HepG2 (cell line): ENCODE results near the gene CFAP69. TPM values are rescaled to one million over a fixed set of nuclear protein-coding genes. Genes with fewer than 3 reads are reported as not detected.
A peak's percentile ranks its signal among the peaks of the same experiment; 100 is the strongest.

Source experiments
- ATAC-seq: fragments of 200-7000 bp; cut with Tn5 transposase; 3 replicates; pipeline ENCODE4 v1.9.1; 2020; ENCODE audit warnings: mild to moderate bottlenecking, moderate library complexity
- BruUV-seq: library from RNA; stranded (reverse); fragments of 400-500 nt; replicated peaks from 2 replicates; lab custom pipeline; 2021; lab: Mats Ljungman, UMichigan
- CTCF ChIA-PET: fragments of 300-600 bp; formaldehyde crosslinking; extraction: SDS; loops from one replicate; lab custom pipeline; 2021; ENCODE audit warnings: low total read pairs, inconsistent platforms, low intra/inter-chr PET ratio; lab: Yijun Ruan, JAX
- POLR2A ChIA-PET: fragments of 350-600 bp; sonication (Branson Sonifier 250); formaldehyde crosslinking; loops from one replicate; lab custom pipeline; 2020; ENCODE audit warnings: antibody characterized with exemption, inconsistent platforms; lab: Yijun Ruan, JAX
- DNase-seq: peaks from one replicate; pipeline ENCODE4 v3.0.0-alpha.2; 2015; ENCODE audit warnings: low spot score
- FAIRE-seq: peaks from 3 replicates; lab custom pipeline; 2011; peaks lifted over from hg19 to GRCh38; lab: Jason Lieb, UNC
- H2AFZ ChIP-seq: one replicate; pipeline ENCODE4 v1.6.1; 2011; ENCODE audit warnings: low read length, inconsistent platforms
- H3K27ac ChIP-seq: fragments of 300-600 bp; 3 replicates; pipeline ENCODE4 v1.8.0; 2011; ENCODE audit warnings: mixed run types, mild to moderate bottlenecking, mixed read lengths, low read length, inconsistent platforms; ENCODE audit not compliant: insufficient read depth; ENCODE audit errors: extremely low read length
- H3K27me3 ChIP-seq, 2 experiments: fragments of 200-600 bp in 1 of 2; 2 replicates in 1 of 2; 3 replicates in 1 of 2; pipeline versions ENCODE4 v1.6.0 to v1.8.0; 2011; ENCODE audit warnings: low read length in 2 of 2, mild to moderate bottlenecking in 2 of 2, moderate library complexity in 2 of 2, inconsistent platforms in 1 of 2; ENCODE audit not compliant: insufficient read depth in 2 of 2, control insufficient read depth in 1 of 2
- H3K36me3 ChIP-seq, 2 experiments: fragments of 200-600 bp in 1 of 2; replicated peaks in 1 of 2; 2 replicates in 1 of 2; 3 replicates in 1 of 2; pipeline versions ENCODE4 v1.5.1 to v1.8.0; 2011; ENCODE audit warnings: low read length in 2 of 2, inconsistent platforms in 1 of 2; ENCODE audit not compliant: insufficient read depth in 2 of 2, control insufficient read depth in 1 of 2
- H3K4me1 ChIP-seq: 2 replicates; pipeline ENCODE4 v1.5.1; 2012; ENCODE audit warnings: low read length, inconsistent platforms; ENCODE audit not compliant: insufficient read depth
- H3K4me2 ChIP-seq: 2 replicates; pipeline ENCODE4 v1.6.0; 2011; ENCODE audit warnings: low read depth, low read length, inconsistent platforms
- H3K4me3 ChIP-seq, 3 experiments: fragments of 200-600 bp in 1 of 3; sonication (generic), shearing (Covaris generic) in 1 of 3; replicated peaks in 1 of 3; 2 replicates each; pipeline ENCODE4 v1.5.1; 2011 to 2016; ENCODE audit warnings: low read length in 3 of 3, inconsistent platforms in 2 of 3, low read depth in 2 of 3, mild to moderate bottlenecking in 2 of 3, control low read depth in 1 of 3, mixed read lengths in 1 of 3; ENCODE audit not compliant: insufficient read depth in 1 of 3
- H3K79me2 ChIP-seq: one replicate; pipeline ENCODE4 v1.6.1; 2011; ENCODE audit warnings: low read length, inconsistent platforms; ENCODE audit not compliant: insufficient read depth
- H3K9ac ChIP-seq: 2 replicates; pipeline ENCODE4 v1.6.0; 2011; ENCODE audit warnings: mild to moderate bottlenecking, low read depth, low read length, inconsistent platforms; ENCODE audit not compliant: insufficient read depth
- H3K9me3 ChIP-seq: 2 replicates; pipeline ENCODE4 v1.5.1; 2012; ENCODE audit warnings: mild to moderate bottlenecking, low read length
- H4K20me1 ChIP-seq: 2 replicates; pipeline ENCODE4 v1.6.0; 2011; ENCODE audit warnings: inconsistent platforms, mild to moderate bottlenecking, low read length, moderate library complexity; ENCODE audit not compliant: insufficient read depth
- BHLHE40 ChIP-seq: IDR thresholded peaks from 2 replicates; pipeline ENCODE4 v1.6.1; 2011; ENCODE audit warnings: low read length, improper control_type of control experiment
- CCAR2 ChIP-seq: fragments of 200-400 bp; formaldehyde crosslinking; optimal IDR thresholded peaks from 2 replicates; pipeline ENCODE3; 2018; ENCODE audit warnings: low read depth, mild to moderate bottlenecking, low read length, moderate library complexity
- CHD2 ChIP-seq: IDR thresholded peaks from 2 replicates; pipeline ENCODE4 v1.6.1; 2011; ENCODE audit warnings: low read depth, low read length, improper control_type of control experiment
- HMG20B ChIP-seq: conservative IDR thresholded peaks from 2 replicates; pipeline ENCODE4 v1.6.1; 2016; ENCODE audit warnings: missing genetic modification reagents, missing compliant biosample characterization
- ISL2 ChIP-seq: sonication (generic); formaldehyde crosslinking; IDR thresholded peaks from 2 replicates; pipeline ENCODE4 v1.5.0; 2020; ENCODE audit warnings: missing genetic modification reagents
- NONO ChIP-seq, 2 experiments: fragments of 450-650 bp in 1 of 2; sonication (generic) in 1 of 2; formaldehyde crosslinking in 1 of 2; IDR thresholded peaks in 1 of 2; conservative IDR thresholded peaks in 1 of 2; 2 replicates each; pipeline versions ENCODE4 v1.6.1 to v1.8.0; 2017 to 2022; ENCODE audit warnings: mild to moderate bottlenecking in 1 of 2, missing genetic modification reagents in 1 of 2, moderate library complexity in 1 of 2
- PCBP1 ChIP-seq: fragments of 200-400 bp; formaldehyde crosslinking; IDR thresholded peaks from 2 replicates; pipeline ENCODE4 v1.6.1; 2017; ENCODE audit warnings: mild to moderate bottlenecking, low read depth, low read length, borderline replicate concordance
- SCMH1 ChIP-seq: sonication (generic); formaldehyde crosslinking; IDR thresholded peaks from 2 replicates; pipeline ENCODE4 v1.9.0; 2021; ENCODE audit warnings: missing genetic modification reagents, mild to moderate bottlenecking, borderline replicate concordance
- ZKSCAN1 ChIP-seq: fragments of 150-350 bp; IDR thresholded peaks from 2 replicates; pipeline ENCODE4 v1.6.1; 2014; ENCODE audit warnings: low read length
- ZNF10 ChIP-seq: sonication (generic); formaldehyde crosslinking; IDR thresholded peaks from 2 replicates; pipeline ENCODE4 v1.4.0; 2020; ENCODE audit warnings: mild to moderate bottlenecking, low read depth, missing genetic modification reagents, borderline replicate concordance
- ZNF230 ChIP-seq: sonication (generic); formaldehyde crosslinking; IDR thresholded peaks from 2 replicates; pipeline ENCODE4 v1.4.0; 2020; ENCODE audit warnings: mild to moderate bottlenecking, missing genetic modification reagents
- ZNF430 ChIP-seq: sonication (generic); formaldehyde crosslinking; IDR thresholded peaks from 2 replicates; pipeline ENCODE4 v1.9.0; 2021; ENCODE audit warnings: mild to moderate bottlenecking, missing genetic modification reagents
- in situ Hi-C: cut with HindIII; loops from 2 replicates; pipeline ENCODE4 v1.10.0; 2017; ENCODE audit warnings: low pct_unique_long_range_greater_than_20kb; ENCODE audit not compliant: extremely low pct_ligation_motif_present
- intact Hi-C: fragments of 100-400 bp; cut with micrococcal nuclease; formaldehyde crosslinking; loops from one replicate; pipeline ENCODE4 v1.10.0; 2022; ENCODE audit not compliant: unreplicated experiment
- polyA plus RNA-seq, 8 experiments: library from polyadenylated mRNA; depleted of rRNA in 3 of 8; stranded (reverse) in 7 of 8; unstranded in 1 of 8; fragments of >200 nt; fragmentation: Illumina TruSeq in 4 of 8; extraction: Trizol in 4 of 8; gene quantifications; 2 replicates each; pipeline versions ENCODE4 v1.2.1 to v1.2.3, GENCODE V29; 2011 to 2016; ENCODE audit warnings: low read depth in 4 of 8, missing spikeins in 1 of 8, mixed read lengths in 1 of 8; ENCODE audit not compliant: insufficient read depth in 1 of 8
- total RNA-seq, 5 experiments: library from RNA; depleted of rRNA; stranded (reverse); fragments of >200 nt; fragmentation: Illumina TruSeq; extraction: Trizol; gene quantifications; 2 replicates each; pipeline ENCODE4 v1.2.3, GENCODE V29; 2016; ENCODE audit warnings: low read depth in 1 of 5
- TF ChIP-seq, protein P1 (sequence below): IDR thresholded peaks from 2 replicates; pipeline ENCODE4 v1.4.0; 2020; ENCODE audit warnings: mild to moderate bottlenecking, missing genetic modification reagents
- TF ChIP-seq, protein P2 (sequence below): sonication (generic); formaldehyde crosslinking; IDR thresholded peaks from 2 replicates; pipeline ENCODE4 v1.4.0; 2020; ENCODE audit warnings: missing genetic modification reagents, borderline replicate concordance
- TF ChIP-seq, protein P3 (sequence below), 2 experiments: fragments of 450-650 bp in 1 of 2; sonication (generic) in 1 of 2; formaldehyde crosslinking; IDR thresholded peaks; 2 replicates each; pipeline versions ENCODE4 v1.5.0 to v1.8.0; 2020 to 2022; ENCODE audit warnings: mild to moderate bottlenecking in 1 of 2, missing genetic modification reagents in 1 of 2

Gene CFAP69
- total and polyA plus RNA-seq, 2 of the 13 experiments (the other 11 are each of a cell fraction or from before 2014, with no cell fraction given) = 2.2 to 4.0 TPM

DNA sequence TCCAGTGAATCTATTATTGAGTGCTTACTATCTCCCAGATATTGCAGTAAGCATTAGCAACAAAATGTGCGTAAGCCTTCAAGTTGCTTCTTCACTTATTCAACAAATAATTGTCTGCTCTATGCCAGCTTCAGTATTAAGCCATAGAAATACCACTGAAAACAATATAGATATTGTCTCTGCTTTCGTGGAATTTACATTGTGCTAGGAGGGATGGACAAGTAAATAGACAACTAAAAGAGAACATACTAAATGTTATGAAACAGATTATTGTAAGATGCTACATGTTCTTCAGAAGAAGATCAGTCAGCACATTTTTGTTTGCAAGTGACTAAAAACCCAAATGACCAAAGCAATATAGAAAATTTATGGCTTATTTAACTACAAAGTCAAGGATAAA lies 27.3 kb downstream of the CFAP69 start (continued):
- TF ChIP-seq, protein P1, sequence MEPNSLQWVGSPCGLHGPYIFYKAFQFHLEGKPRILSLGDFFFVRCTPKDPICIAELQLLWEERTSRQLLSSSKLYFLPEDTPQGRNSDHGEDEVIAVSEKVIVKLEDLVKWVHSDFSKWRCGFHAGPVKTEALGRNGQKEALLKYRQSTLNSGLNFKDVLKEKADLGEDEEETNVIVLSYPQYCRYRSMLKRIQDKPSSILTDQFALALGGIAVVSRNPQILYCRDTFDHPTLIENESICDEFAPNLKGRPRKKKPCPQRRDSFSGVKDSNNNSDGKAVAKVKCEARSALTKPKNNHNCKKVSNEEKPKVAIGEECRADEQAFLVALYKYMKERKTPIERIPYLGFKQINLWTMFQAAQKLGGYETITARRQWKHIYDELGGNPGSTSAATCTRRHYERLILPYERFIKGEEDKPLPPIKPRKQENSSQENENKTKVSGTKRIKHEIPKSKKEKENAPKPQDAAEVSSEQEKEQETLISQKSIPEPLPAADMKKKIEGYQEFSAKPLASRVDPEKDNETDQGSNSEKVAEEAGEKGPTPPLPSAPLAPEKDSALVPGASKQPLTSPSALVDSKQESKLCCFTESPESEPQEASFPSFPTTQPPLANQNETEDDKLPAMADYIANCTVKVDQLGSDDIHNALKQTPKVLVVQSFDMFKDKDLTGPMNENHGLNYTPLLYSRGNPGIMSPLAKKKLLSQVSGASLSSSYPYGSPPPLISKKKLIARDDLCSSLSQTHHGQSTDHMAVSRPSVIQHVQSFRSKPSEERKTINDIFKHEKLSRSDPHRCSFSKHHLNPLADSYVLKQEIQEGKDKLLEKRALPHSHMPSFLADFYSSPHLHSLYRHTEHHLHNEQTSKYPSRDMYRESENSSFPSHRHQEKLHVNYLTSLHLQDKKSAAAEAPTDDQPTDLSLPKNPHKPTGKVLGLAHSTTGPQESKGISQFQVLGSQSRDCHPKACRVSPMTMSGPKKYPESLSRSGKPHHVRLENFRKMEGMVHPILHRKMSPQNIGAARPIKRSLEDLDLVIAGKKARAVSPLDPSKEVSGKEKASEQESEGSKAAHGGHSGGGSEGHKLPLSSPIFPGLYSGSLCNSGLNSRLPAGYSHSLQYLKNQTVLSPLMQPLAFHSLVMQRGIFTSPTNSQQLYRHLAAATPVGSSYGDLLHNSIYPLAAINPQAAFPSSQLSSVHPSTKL (CRISPR knock-in tag) = peak; percentile 30; the same call in 1 of the 2 replicates
- no peak for TF ChIP-seq HMG20B (CRISPR knock-in tag)

DNA sequence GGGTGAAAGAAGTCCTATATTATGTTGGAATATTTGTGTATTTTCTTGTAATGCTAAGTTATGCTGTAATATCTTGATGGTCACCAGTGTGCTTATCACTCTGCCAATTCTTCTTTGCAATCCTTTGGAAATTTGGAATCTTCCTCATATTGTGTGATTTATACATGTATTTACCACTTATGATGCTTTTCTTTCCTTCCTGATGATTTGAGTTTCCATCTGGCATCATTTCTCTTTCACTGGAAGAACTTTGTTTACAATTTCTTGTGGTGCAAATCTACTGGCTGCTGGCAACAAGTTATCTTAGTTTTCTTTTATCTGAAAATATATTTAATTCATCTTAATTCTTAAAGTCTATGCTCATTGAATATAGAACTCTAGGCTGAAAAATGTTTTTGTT lies 29.2 kb downstream of the CFAP69 start:
- FAIRE-seq (no peak), ATAC-seq (no peak), DNase-seq (no peak)
- Histone ChIP-seq H2AFZ (no peak overlapping the region), H3K4me2 (no peak overlapping the region), H3K9ac (no peak overlapping the region), H3K27ac (no peak overlapping the region), H3K9me3 (no peaks in the 10 kb centered on the region), H3K36me3 (no peaks in the 10 kb centered on the region), H3K27me3 (no peaks in the 10 kb centered on the region), H3K4me1 (peaks cover 60% of the 10 kb centered on the region), H4K20me1 (no peaks in the 10 kb centered on the region), H3K4me3 (no peak overlapping the region), H3K79me2 (no peaks in the 10 kb centered on the region)
- in situ Hi-C loops (no loop called here), intact Hi-C loops (no loop called here)
- BruUV-seq = no TSS peak
- ChIA-PET CTCF (no interaction called here), POLR2A (no interaction called here)
- TF ChIP-seq CHD2 = no peak
- no peak for TF ChIP-seq PCBP1
- TF ChIP-seq, protein P2, sequence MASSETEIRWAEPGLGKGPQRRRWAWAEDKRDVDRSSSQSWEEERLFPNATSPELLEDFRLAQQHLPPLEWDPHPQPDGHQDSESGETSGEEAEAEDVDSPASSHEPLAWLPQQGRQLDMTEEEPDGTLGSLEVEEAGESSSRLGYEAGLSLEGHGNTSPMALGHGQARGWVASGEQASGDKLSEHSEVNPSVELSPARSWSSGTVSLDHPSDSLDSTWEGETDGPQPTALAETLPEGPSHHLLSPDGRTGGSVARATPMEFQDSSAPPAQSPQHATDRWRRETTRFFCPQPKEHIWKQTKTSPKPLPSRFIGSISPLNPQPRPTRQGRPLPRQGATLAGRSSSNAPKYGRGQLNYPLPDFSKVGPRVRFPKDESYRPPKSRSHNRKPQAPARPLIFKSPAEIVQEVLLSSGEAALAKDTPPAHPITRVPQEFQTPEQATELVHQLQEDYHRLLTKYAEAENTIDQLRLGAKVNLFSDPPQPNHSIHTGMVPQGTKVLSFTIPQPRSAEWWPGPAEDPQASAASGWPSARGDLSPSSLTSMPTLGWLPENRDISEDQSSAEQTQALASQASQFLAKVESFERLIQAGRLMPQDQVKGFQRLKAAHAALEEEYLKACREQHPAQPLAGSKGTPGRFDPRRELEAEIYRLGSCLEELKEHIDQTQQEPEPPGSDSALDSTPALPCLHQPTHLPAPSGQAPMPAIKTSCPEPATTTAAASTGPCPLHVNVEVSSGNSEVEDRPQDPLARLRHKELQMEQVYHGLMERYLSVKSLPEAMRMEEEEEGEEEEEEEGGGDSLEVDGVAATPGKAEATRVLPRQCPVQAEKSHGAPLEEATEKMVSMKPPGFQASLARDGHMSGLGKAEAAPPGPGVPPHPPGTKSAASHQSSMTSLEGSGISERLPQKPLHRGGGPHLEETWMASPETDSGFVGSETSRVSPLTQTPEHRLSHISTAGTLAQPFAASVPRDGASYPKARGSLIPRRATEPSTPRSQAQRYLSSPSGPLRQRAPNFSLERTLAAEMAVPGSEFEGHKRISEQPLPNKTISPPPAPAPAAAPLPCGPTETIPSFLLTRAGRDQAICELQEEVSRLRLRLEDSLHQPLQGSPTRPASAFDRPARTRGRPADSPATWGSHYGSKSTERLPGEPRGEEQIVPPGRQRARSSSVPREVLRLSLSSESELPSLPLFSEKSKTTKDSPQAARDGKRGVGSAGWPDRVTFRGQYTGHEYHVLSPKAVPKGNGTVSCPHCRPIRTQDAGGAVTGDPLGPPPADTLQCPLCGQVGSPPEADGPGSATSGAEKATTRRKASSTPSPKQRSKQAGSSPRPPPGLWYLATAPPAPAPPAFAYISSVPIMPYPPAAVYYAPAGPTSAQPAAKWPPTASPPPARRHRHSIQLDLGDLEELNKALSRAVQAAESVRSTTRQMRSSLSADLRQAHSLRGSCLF (CRISPR knock-in tag) = no peak
- TF ChIP-seq ZNF10 (CRISPR knock-in tag) = no peak
- TF ChIP-seq ZKSCAN1 = no peak
- no peak for TF ChIP-seq ZNF230
- no peak for TF ChIP-seq BHLHE40
- no peak for TF ChIP-seq ZNF430 (CRISPR knock-in tag)
- no peak for TF ChIP-seq CCAR2
- no peak for TF ChIP-seq ISL2
- no peak for TF ChIP-seq SCMH1
- TF ChIP-seq, protein P3, sequence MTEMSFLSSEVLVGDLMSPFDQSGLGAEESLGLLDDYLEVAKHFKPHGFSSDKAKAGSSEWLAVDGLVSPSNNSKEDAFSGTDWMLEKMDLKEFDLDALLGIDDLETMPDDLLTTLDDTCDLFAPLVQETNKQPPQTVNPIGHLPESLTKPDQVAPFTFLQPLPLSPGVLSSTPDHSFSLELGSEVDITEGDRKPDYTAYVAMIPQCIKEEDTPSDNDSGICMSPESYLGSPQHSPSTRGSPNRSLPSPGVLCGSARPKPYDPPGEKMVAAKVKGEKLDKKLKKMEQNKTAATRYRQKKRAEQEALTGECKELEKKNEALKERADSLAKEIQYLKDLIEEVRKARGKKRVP (CRISPR knock-in tag; IDR thresholded peaks at IDR 0.05) = no peak
- no peak for TF ChIP-seq NONO (IDR thresholded peaks at IDR 0.05)
- TF ChIP-seq NONO (CRISPR knock-in tag; conservative IDR thresholded peaks at IDR 0.05) = no peak
